SK-N-SH (cell line): ENCODE measurements around the gene RWDD3.

Source experiments
- CHD2 ChIP-seq: fragments of 150-350 bp; IDR thresholded peaks from 2 replicates; pipeline ENCODE4 v1.6.1; 2018; ENCODE audit warnings: low read length; ENCODE audit not compliant: partially characterized antibody
- CTCF ChIP-seq: fragments of 200-600 bp; sonication (generic); IDR thresholded peaks from 2 replicates; pipeline ENCODE4 v1.6.1; 2017; ENCODE audit warnings: antibody characterized with exemption, mild to moderate bottlenecking, moderate library complexity
- ELF1 ChIP-seq: IDR thresholded peaks from 2 replicates; pipeline ENCODE4 v1.4.0; 2012
- EZH2phosphoT487 ChIP-seq: fragments of 200-600 bp; sonication (generic); IDR thresholded peaks from 2 replicates; pipeline ENCODE4 v1.6.1; 2017; ENCODE audit warnings: low read depth, mixed run types, mild to moderate bottlenecking, antibody characterized with exemption, moderate library complexity, borderline replicate concordance
- FOXJ3 ChIP-seq: sonication (generic); formaldehyde crosslinking; IDR thresholded peaks from 2 replicates; pipeline ENCODE4 v1.5.1; 2020; ENCODE audit warnings: mild to moderate bottlenecking, missing genetic modification reagents
- GATA2 ChIP-seq: sonication (generic); formaldehyde crosslinking; IDR thresholded peaks from 2 replicates; pipeline ENCODE4 v1.5.0; 2020; ENCODE audit warnings: mild to moderate bottlenecking, missing genetic modification reagents
- JUND ChIP-seq: IDR thresholded peaks from 2 replicates; pipeline ENCODE4 v1.4.0; 2012
- NFIC ChIP-seq: IDR thresholded peaks from 2 replicates; pipeline ENCODE4 v1.4.0; 2012; ENCODE audit warnings: borderline replicate concordance
- RAD21 ChIP-seq: IDR thresholded peaks from 2 replicates; pipeline ENCODE4 v1.6.1; 2012; ENCODE audit warnings: mild to moderate bottlenecking, low read length
- RCOR1 ChIP-seq: fragments of 150-350 bp; IDR thresholded peaks from 2 replicates; pipeline ENCODE4 v1.6.1; 2017; ENCODE audit warnings: antibody characterized with exemption, low read length
- REST ChIP-seq: IDR thresholded peaks from 2 replicates; pipeline ENCODE4 v1.6.1; 2012; ENCODE audit warnings: mild to moderate bottlenecking, low read depth, low read length, moderate library complexity
- TAF1 ChIP-seq: IDR thresholded peaks from 2 replicates; pipeline ENCODE4 v1.6.1; 2012; ENCODE audit warnings: low read depth, mild to moderate bottlenecking, low read length, moderate library complexity, borderline replicate concordance
- YY1 ChIP-seq: IDR thresholded peaks from 2 replicates; pipeline ENCODE4 v1.4.0; 2012; ENCODE audit warnings: low read depth, mild to moderate bottlenecking
- ZBTB33 ChIP-seq: IDR thresholded peaks from 2 replicates; pipeline ENCODE4 v1.4.0; 2012; ENCODE audit warnings: low read depth, borderline replicate concordance

- TF ChIP-seq GATA2 (CRISPR knock-in tag) (no peak), CHD2 (no peak), NFIC (no peak), JUND (no peak), CTCF (no peak), RCOR1 (no peak), EZH2phosphoT487 (no peak), YY1 (no peak), TAF1 (no peak), REST (no peak), ZBTB33 (no peak), ELF1 (no peak), FOXJ3 (CRISPR knock-in tag) (no peak), RAD21 (no peak)
Measured at GRCh38 chr1:95278173-95279006, 44.4 kb downstream of the RWDD3 start.
